ENCODE measurements around the gene ELAVL2. TPM values are rescaled to one million over a fixed set of nuclear protein-coding genes. Genes with fewer than 3 reads are reported as not detected.

ELAVL2 gene
- total RNA-seq, 1 donor from 2014 or later = 0.77 TPM

- DNase-seq (ENCODE audit: low read depth in 2 of 2) = no peak
Observed at GRCh38 chr9:23663946-23664345, 162.1 kb downstream of the ELAVL2 start.

GRCh38 chr9:23663536-23663935 is 162.5 kb downstream of the ELAVL2 start:
- DNase-seq (ENCODE audit: low read depth in 2 of 2) = no peak

- DNase-seq (ENCODE audit: low read depth in 2 of 2) = no peak
Observed at GRCh38 chr9:23663125-23663524, 162.9 kb downstream of the ELAVL2 start.

- DNase-seq (ENCODE audit: low read depth in 2 of 2) = no peak
Observed at GRCh38 chr9:23662320-23662719, 163.7 kb downstream of the ELAVL2 start.

DNA sequence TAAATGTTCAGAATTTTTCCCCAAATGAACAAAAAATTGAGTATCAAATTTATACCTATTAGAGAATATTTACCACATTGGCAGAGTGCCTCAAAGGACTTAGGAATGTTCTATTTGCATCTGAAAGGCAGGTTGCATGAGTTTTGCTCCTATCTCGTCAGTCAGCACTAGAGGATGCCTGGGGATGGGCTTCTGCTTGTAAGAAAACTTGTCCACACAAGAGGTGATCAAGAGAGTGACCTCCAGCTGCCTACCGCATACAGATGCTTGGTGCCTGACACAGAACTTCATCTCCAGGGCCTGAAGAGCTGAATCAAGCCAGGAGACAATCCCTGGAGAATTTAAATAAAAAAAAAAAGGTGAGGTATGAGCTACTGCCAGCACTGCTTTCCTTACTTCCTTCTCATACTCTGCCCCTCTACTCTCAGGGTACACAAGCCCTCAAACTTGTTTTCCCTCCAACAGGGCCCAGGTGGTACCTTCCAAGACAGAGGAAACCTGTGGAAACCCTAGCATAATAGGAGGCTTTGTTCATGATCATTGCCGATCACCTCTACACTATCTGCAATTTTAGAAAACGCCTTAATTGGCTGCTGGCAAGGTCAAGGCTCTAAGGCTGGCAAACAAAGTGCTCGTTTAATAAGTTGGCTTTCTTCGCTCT is 166.6 kb downstream of the ELAVL2 start:
- DNase-seq (ENCODE audit: low read depth in 2 of 2) = no peak

GRCh38 chr9:23658376-23659258 is 167.4 kb downstream of the ELAVL2 start:
- no peak for DNase-seq (ENCODE audit: low read depth in 2 of 2)

DNA sequence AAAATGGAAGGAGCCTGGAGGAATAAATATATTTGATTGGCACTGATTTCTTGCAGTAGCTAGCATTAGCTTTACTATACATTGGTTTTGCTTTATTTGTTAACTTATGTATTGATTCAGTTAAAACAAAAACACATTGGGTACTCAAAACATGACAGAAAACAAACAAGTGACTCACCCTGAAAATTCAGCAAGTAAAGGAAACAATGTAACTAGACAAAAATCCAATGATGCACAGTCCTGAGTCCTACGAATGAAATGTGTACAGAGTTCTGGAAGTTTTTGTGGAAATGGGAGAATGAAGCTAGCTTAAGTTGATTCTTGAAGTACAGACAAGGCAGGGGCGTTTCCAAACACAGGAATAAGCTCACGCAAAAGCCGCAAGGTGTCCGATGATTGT is 175.0 kb downstream of the ELAVL2 start:
- no peak for DNase-seq (ENCODE audit: low read depth in 2 of 2)

GRCh38 chr9:23648651-23649050 is 177.4 kb downstream of the ELAVL2 start:
- no peak for DNase-seq (ENCODE audit: low read depth in 2 of 2)

- no peak for DNase-seq (ENCODE audit: low read depth in 2 of 2)
Observed at GRCh38 chr9:23644896-23645295, 181.1 kb downstream of the ELAVL2 start.

GRCh38 chr9:23644326-23644725 is 181.7 kb downstream of the ELAVL2 start:
- DNase-seq (ENCODE audit: low read depth in 2 of 2) = no peak

- DNase-seq (ENCODE audit: low read depth in 2 of 2) = no peak
Observed at GRCh38 chr9:23643656-23644258, 182.3 kb downstream of the ELAVL2 start.
